ENCODE results near the gene HNRNPA2B1.

Gene HNRNPA2B1

GRCh38 chr7:26212921-26213718, 12.6 kb upstream of the HNRNPA2B1 start:
- H3K27me3 ChIP-seq (ENCODE audit: control insufficient read depth, insufficient read depth, low read length), result no peaks in the 10 kb centered on the region
- H3K4me1 ChIP-seq (ENCODE audit: control insufficient read depth, insufficient read depth, low read length), result no peaks in the 10 kb centered on the region
- H3K4me3 ChIP-seq (ENCODE audit: low read length), result no peak overlapping the region
- peaks cover 48% of the 10 kb centered on the region for H3K36me3 ChIP-seq (ENCODE audit: insufficient read depth, low read length)
- no peak overlapping the region for H3K4me2 ChIP-seq (ENCODE audit: low read length)
- H3K9me3 ChIP-seq (replicated peaks; ENCODE audit: low read length), result no peaks in the 10 kb centered on the region
- no peak overlapping the region for H3K9ac ChIP-seq (ENCODE audit: low read depth, low read length)

- no peaks in the 10 kb centered on the region for H3K9me3 ChIP-seq (replicated peaks; ENCODE audit: low read length)
- H3K36me3 ChIP-seq (ENCODE audit: insufficient read depth, low read length), result peaks cover 81% of the 10 kb centered on the region
- peaks cover 24% of the 10 kb centered on the region for H3K4me1 ChIP-seq (ENCODE audit: control insufficient read depth, insufficient read depth, low read length)
- H3K27me3 ChIP-seq (ENCODE audit: control insufficient read depth, insufficient read depth, low read length), result no peaks in the 10 kb centered on the region
- H3K4me2 ChIP-seq (ENCODE audit: low read length), result no peak overlapping the region
- no peak overlapping the region for H3K9ac ChIP-seq (ENCODE audit: low read depth, low read length)
- H3K4me3 ChIP-seq (ENCODE audit: low read length), result no peak overlapping the region
Observed at GRCh38 chr7:26208040-26208439, 7.5 kb upstream of the HNRNPA2B1 start.

GRCh38 chr7:26203016-26203415, 2.5 kb upstream of the HNRNPA2B1 start:
- H3K36me3 ChIP-seq (ENCODE audit: insufficient read depth, low read length), result peaks cover 59% of the 10 kb centered on the region
- peak overlapping the region; percentile 98 for H3K4me3 ChIP-seq (ENCODE audit: low read length)
- peak overlapping the region; percentile 93 for H3K4me2 ChIP-seq (ENCODE audit: low read length)
- H3K9me3 ChIP-seq (replicated peaks; ENCODE audit: low read length), result no peaks in the 10 kb centered on the region
- H3K4me1 ChIP-seq (ENCODE audit: control insufficient read depth, insufficient read depth, low read length), result peaks cover 26% of the 10 kb centered on the region
- no peaks in the 10 kb centered on the region for H3K27me3 ChIP-seq (ENCODE audit: control insufficient read depth, insufficient read depth, low read length)
- H3K9ac ChIP-seq (ENCODE audit: low read depth, low read length), result peak overlapping the region; percentile 100

GRCh38 chr7:26202019-26202990, 1.8 kb upstream of the HNRNPA2B1 start:
- Histone ChIP-seq H3K4me1 (ENCODE audit: control insufficient read depth, insufficient read depth, low read length) (peaks cover 29% of the 10 kb centered on the region), H3K27me3 (ENCODE audit: control insufficient read depth, insufficient read depth, low read length) (no peaks in the 10 kb centered on the region), H3K9ac (ENCODE audit: low read depth, low read length) (peak overlapping the region; percentile 100), H3K4me2 (ENCODE audit: low read length) (peak overlapping the region; percentile 93), H3K4me3 (ENCODE audit: low read length) (peak overlapping the region; percentile 98), H3K9me3 (replicated peaks; ENCODE audit: low read length) (no peaks in the 10 kb centered on the region), H3K36me3 (ENCODE audit: insufficient read depth, low read length) (peaks cover 58% of the 10 kb centered on the region)

GRCh38 chr7:26201247-26202018, 887 bp upstream of the HNRNPA2B1 start, which contains the start of gene CBX3:
CBX3 (plus strand) TSS chr7:26201745; CDS start chr7:26202999, 1,254 bp downstream.
- Histone ChIP-seq H3K9me3 (replicated peaks; ENCODE audit: low read length) (no peaks in the 10 kb centered on the region), H3K27me3 (ENCODE audit: control insufficient read depth, insufficient read depth, low read length) (no peaks in the 10 kb centered on the region), H3K4me3 (ENCODE audit: low read length) (peak within 1 kb of the TSS; percentile 98), H3K4me1 (ENCODE audit: control insufficient read depth, insufficient read depth, low read length) (peaks cover 37% of the 10 kb centered on the region), H3K4me2 (ENCODE audit: low read length) (peak within 1 kb of the TSS; percentile 93), H3K36me3 (ENCODE audit: insufficient read depth, low read length) (peaks cover 58% of the 10 kb centered on the region), H3K9ac (ENCODE audit: low read depth, low read length) (peak within 1 kb of the TSS; percentile 100)

- Histone ChIP-seq H3K4me2 (ENCODE audit: low read length) (peak overlapping the region; percentile 83), H3K4me3 (ENCODE audit: low read length) (peak overlapping the region; percentile 98), H3K9ac (ENCODE audit: low read depth, low read length) (peak overlapping the region; percentile 100), H3K27me3 (ENCODE audit: control insufficient read depth, insufficient read depth, low read length) (no peaks in the 10 kb centered on the region), H3K36me3 (ENCODE audit: insufficient read depth, low read length) (peaks cover 62% of the 10 kb centered on the region), H3K9me3 (replicated peaks; ENCODE audit: low read length) (no peaks in the 10 kb centered on the region), H3K4me1 (ENCODE audit: control insufficient read depth, insufficient read depth, low read length) (peaks cover 42% of the 10 kb centered on the region)
Observed at GRCh38 chr7:26200038-26200443, 505 bp downstream of the HNRNPA2B1 start.

- H3K4me1 ChIP-seq (ENCODE audit: control insufficient read depth, insufficient read depth, low read length), result peaks cover 40% of the 10 kb centered on the region
- H3K27me3 ChIP-seq (ENCODE audit: control insufficient read depth, insufficient read depth, low read length), result no peaks in the 10 kb centered on the region
- peak overlapping the region; percentile 100 for H3K9ac ChIP-seq (ENCODE audit: low read depth, low read length)
- H3K4me2 ChIP-seq (ENCODE audit: low read length), result peak overlapping the region; percentile 83
- H3K4me3 ChIP-seq (ENCODE audit: low read length), result peak overlapping the region; percentile 98
- peaks cover 65% of the 10 kb centered on the region for H3K36me3 ChIP-seq (ENCODE audit: insufficient read depth, low read length)
- H3K9me3 ChIP-seq (replicated peaks; ENCODE audit: low read length), result no peaks in the 10 kb centered on the region
Observed at GRCh38 chr7:26199301-26200037, 1.1 kb downstream of the HNRNPA2B1 start.

- H3K36me3 ChIP-seq (ENCODE audit: insufficient read depth, low read length), result peaks cover 68% of the 10 kb centered on the region
- peaks cover 33% of the 10 kb centered on the region for H3K4me1 ChIP-seq (ENCODE audit: control insufficient read depth, insufficient read depth, low read length)
- peak overlapping the region; percentile 98 for H3K4me3 ChIP-seq (ENCODE audit: low read length)
- H3K9me3 ChIP-seq (replicated peaks; ENCODE audit: low read length), result no peaks in the 10 kb centered on the region
- no peaks in the 10 kb centered on the region for H3K27me3 ChIP-seq (ENCODE audit: control insufficient read depth, insufficient read depth, low read length)
- peak overlapping the region; percentile 100 for H3K9ac ChIP-seq (ENCODE audit: low read depth, low read length)
- H3K4me2 ChIP-seq (ENCODE audit: low read length), result peak overlapping the region; percentile 83
Observed at GRCh38 chr7:26198781-26199169, 1.8 kb downstream of the HNRNPA2B1 start.

GRCh38 chr7:26198133-26198780, 2.3 kb downstream of the HNRNPA2B1 start:
- peak overlapping the region; percentile 83 for H3K4me2 ChIP-seq (ENCODE audit: low read length)
- peaks cover 72% of the 10 kb centered on the region for H3K36me3 ChIP-seq (ENCODE audit: insufficient read depth, low read length)
- peak overlapping the region; percentile 100 for H3K9ac ChIP-seq (ENCODE audit: low read depth, low read length)
- peaks cover 32% of the 10 kb centered on the region for H3K4me1 ChIP-seq (ENCODE audit: control insufficient read depth, insufficient read depth, low read length)
- H3K9me3 ChIP-seq (replicated peaks; ENCODE audit: low read length), result no peaks in the 10 kb centered on the region
- H3K27me3 ChIP-seq (ENCODE audit: control insufficient read depth, insufficient read depth, low read length), result no peaks in the 10 kb centered on the region
- H3K4me3 ChIP-seq (ENCODE audit: low read length), result peak overlapping the region; percentile 98

All from skeletal muscle satellite cell (primary cell).